Neutrophil (primary cell): ENCODE results near the gene ARL6IP6.

ENCODE experiments used
- H3K27ac ChIP-seq: fragments of 200-600 bp; sonication (generic); 2 replicates; pipeline ENCODE4 v1.5.1; 2016; ENCODE audit warnings: mild to moderate bottlenecking, moderate library complexity
- H3K27me3 ChIP-seq: fragments of 200-600 bp; sonication (generic); 2 replicates; pipeline ENCODE4 v1.6.0; 2016; ENCODE audit warnings: mild to moderate bottlenecking
- H3K36me3 ChIP-seq: fragments of 200-600 bp; sonication (generic); 2 replicates; pipeline ENCODE4 v1.5.1; 2017
- H3K4me1 ChIP-seq, 2 experiments: fragments of 200-600 bp in 1 of 2; sonication (generic) in 1 of 2; 1 replicate in 1 of 2; 2 replicates in 1 of 2; pipeline versions ENCODE4 v1.5.1 to v1.6.1; 2013 to 2016; ENCODE audit warnings: low read depth in 1 of 2, low read length in 1 of 2, mild to moderate bottlenecking in 1 of 2, moderate library complexity in 1 of 2; ENCODE audit not compliant: control insufficient read depth in 1 of 2, insufficient read depth in 1 of 2
- H3K4me3 ChIP-seq, 2 experiments: fragments of 200-600 bp in 1 of 2; sonication (generic) in 1 of 2; 1 replicate in 1 of 2; 2 replicates in 1 of 2; pipeline ENCODE4 v1.5.1; 2013 to 2016; ENCODE audit warnings: low read depth in 1 of 2, low read length in 1 of 2, mild to moderate bottlenecking in 1 of 2, moderate library complexity in 1 of 2
- H3K9me3 ChIP-seq: fragments of 200-600 bp; sonication (generic); 2 replicates; pipeline ENCODE4 v1.5.1; 2016
- TF ChIP-seq, protein P1 (sequence below): fragments of 200-600 bp; sonication (generic); IDR thresholded peaks from 2 replicates; pipeline ENCODE4 v1.5.1; 2016; ENCODE audit warnings: antibody characterized with exemption

Gene ARL6IP6

DNA sequence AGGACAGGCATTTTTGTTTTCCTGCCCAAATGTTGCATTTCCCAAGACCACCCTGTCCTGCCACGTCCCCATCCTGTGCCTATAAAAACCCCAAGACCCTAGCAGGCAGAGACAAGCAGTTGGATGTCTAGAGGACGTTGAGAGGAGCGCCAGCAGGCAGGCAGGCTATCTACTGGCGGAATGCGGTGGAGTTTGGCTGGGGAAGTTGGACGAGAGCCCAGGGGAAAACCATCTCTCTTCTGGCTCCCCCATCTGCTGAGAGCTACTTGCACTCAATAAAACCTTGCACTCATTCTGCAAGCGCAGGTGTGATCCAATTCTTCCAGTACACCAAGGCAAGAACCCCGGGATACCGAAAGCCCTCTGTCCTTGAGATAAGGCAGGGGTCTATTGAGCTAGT is 72.5 kb downstream of the ARL6IP6 start:
- no peaks in the 10 kb centered on the region for H3K27me3 ChIP-seq
- H3K4me3 ChIP-seq = no peak overlapping the region
- no peaks in the 10 kb centered on the region for H3K36me3 ChIP-seq
- TF ChIP-seq, protein P1, sequence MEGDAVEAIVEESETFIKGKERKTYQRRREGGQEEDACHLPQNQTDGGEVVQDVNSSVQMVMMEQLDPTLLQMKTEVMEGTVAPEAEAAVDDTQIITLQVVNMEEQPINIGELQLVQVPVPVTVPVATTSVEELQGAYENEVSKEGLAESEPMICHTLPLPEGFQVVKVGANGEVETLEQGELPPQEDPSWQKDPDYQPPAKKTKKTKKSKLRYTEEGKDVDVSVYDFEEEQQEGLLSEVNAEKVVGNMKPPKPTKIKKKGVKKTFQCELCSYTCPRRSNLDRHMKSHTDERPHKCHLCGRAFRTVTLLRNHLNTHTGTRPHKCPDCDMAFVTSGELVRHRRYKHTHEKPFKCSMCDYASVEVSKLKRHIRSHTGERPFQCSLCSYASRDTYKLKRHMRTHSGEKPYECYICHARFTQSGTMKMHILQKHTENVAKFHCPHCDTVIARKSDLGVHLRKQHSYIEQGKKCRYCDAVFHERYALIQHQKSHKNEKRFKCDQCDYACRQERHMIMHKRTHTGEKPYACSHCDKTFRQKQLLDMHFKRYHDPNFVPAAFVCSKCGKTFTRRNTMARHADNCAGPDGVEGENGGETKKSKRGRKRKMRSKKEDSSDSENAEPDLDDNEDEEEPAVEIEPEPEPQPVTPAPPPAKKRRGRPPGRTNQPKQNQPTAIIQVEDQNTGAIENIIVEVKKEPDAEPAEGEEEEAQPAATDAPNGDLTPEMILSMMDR = no peak
- H3K27ac ChIP-seq = no peak overlapping the region
- H3K9me3 ChIP-seq = peaks cover 9% of the 10 kb centered on the region
- no peaks in the 10 kb centered on the region for H3K4me1 ChIP-seq

DNA sequence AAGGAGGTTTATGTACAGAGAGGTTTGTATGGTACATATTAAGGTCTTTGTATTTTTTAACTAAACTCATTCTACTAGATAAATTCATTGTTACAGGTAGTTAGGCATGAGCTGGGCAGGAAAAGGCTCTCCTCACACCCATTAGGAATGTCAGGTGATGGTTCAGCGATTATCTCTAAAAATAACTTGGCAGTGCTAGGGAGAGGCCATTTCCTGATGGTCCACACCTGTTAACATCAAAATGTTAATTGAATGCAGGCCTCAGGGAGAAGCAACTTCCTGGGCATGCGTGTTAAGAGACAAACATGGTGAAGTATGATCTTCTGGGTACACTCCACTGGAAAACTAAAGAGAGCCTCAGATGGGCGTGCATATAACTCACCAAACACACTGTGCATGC is 73.6 kb downstream of the ARL6IP6 start:
- Histone ChIP-seq H3K4me1 (no peaks in the 10 kb centered on the region), H3K4me3 (no peak overlapping the region), H3K9me3 (peaks cover 6% of the 10 kb centered on the region), H3K27ac (no peak overlapping the region), H3K36me3 (no peaks in the 10 kb centered on the region), H3K27me3 (no peaks in the 10 kb centered on the region)
- TF ChIP-seq, protein P1 = no peak

DNA sequence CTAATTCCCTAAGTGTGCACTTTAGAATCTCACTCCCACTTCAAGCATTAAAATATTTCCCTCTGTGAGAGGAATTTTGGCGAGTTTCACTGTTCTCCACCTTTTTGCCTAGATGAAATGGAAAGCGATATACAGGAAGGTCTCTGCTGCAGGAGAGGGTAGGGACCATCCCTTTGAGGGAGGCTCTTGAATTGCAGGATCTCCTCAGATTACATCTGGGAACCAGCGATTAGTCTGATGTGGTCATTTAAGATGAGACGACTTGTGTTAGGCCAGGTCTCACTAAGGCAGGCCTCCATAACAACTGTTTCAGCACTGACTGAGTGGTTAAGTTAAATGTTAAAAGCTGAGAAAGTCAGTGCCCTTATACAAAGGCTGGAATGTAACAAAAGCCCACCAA is 74.6 kb downstream of the ARL6IP6 start:
- peaks cover 4% of the 10 kb centered on the region for H3K9me3 ChIP-seq
- H3K36me3 ChIP-seq = no peaks in the 10 kb centered on the region
- H3K4me3 ChIP-seq = no peak overlapping the region
- H3K27me3 ChIP-seq = no peaks in the 10 kb centered on the region
- no peak overlapping the region for H3K27ac ChIP-seq
- H3K4me1 ChIP-seq = no peaks in the 10 kb centered on the region
- TF ChIP-seq, protein P1 = no peak

DNA sequence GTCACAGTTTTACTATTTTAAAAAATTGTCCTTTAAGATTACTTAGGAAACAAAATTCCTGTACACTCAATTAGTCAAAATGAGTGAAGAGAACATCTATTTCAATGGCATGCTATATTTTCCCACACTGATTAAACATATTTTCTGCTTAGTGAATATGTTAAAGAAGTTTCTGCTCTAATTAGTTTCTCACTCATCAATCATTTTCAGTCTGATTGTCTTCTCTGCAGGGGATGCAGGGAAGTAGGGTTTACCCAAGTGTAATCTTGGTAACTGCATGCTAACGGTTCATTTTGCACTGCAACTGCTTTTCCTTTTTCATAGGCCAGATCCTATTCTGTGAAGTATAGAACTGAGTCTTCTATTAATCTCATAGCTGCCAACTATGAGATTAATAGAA is 78.5 kb downstream of the ARL6IP6 start:
- Histone ChIP-seq H3K4me3 (no peak overlapping the region), H3K27ac (no peak overlapping the region), H3K36me3 (no peaks in the 10 kb centered on the region), H3K9me3 (no peaks in the 10 kb centered on the region), H3K4me1 (no peaks in the 10 kb centered on the region), H3K27me3 (no peaks in the 10 kb centered on the region)
- TF ChIP-seq, protein P1 = no peak

DNA sequence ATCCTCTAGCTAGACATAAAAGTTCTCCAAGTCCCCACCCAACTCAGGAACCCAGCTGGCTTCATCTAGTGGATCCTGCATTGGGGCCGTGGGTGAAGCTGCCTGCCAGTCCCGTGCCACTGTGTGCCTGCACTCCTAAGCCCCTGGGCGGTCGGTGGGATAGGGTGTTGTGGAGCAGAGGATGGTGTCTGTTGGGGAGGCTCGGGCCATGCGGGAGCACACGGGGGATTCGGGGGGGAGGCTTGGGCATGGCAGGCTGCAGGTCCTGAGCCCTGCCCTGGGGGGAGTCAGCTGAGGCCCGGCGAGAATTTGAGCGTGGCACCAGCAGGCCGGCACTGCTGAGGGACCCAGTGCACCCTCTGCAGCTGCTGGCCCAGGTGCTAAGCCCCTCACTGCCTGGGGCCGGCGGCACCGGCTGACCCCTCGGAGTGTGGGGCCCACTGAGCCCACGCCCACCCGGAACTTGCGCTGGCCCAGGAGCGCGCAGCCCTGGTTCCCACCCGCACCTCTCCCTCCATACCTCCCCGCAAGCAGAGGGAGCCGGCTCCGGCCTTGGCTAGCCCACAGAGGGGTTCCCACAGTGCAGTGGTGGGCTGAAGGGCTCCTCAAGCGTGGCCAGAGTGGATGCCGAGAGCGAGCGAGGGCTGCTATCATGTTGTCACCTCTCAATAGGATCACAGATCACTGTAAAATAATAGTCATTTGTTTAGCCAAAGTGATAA is 86.4 kb downstream of the ARL6IP6 start:
- no peak overlapping the region for H3K4me3 ChIP-seq
- no peaks in the 10 kb centered on the region for H3K27me3 ChIP-seq
- H3K36me3 ChIP-seq = no peaks in the 10 kb centered on the region
- no peak overlapping the region for H3K27ac ChIP-seq
- H3K4me1 ChIP-seq = no peaks in the 10 kb centered on the region
- TF ChIP-seq, protein P1 = no peak
- H3K9me3 ChIP-seq = no peaks in the 10 kb centered on the region
